Heart left ventricle (tissue), 13 donors: Measurements from ENCODE around the gene WNK3.

Source experiments
- CTCF ChIP-seq, 12 donors: fragments of 200-600 bp; sonication (generic) in 4 of 12; IDR thresholded peaks; one replicate each; pipeline versions ENCODE4 v1.5.0 to v1.8.0; 2018 to 2022; ENCODE audit warnings: antibody characterized with exemption in 12 of 12, mild to moderate bottlenecking in 5 of 12
- POLR2A ChIP-seq, 2 donors: fragments of 450-650 bp; IDR thresholded peaks; one replicate each; pipeline ENCODE4 v1.6.1; 2017; ENCODE audit warnings: antibody characterized with exemption in 2 of 2, mild to moderate bottlenecking in 2 of 2, moderate library complexity in 2 of 2
- donor health status: ischemic (EF 13 %, LVEDD 7.1; RV severe dilation, severe dysfunction).
- donor health status: DM: no; HTN: yes; CAD: no.
- donor health status: DM: no; HTN: no; CAD: no.
- donor health status: ischemic (EF 25% LVEDD 6.9; RV normal size, moderate dysfunction).
- donor health status: ischemic (EF 25% LVEDD 5.7; RV mildly dilated, moderate dysfunction).
- donor health status: ischemic (EF 35%, LVEDD 5.7; RV mildly dilated, moderate dysfunction).
- donor health status: nonischemic (EF 11% LVEDD 7.7; RV severe dilation, severe dysfunction).
- donor health status: DM: yes; HTN: yes; CAD: no.
- donor health status: PGD.
- donor health status: ischemic (EF 29% LVEDD 5.4; RV normal size, mild dysfunction).
- donor health status: nonischemic (EF 23%, LVEDD 6.1; RV moderate dilation, normal function).

DNA sequence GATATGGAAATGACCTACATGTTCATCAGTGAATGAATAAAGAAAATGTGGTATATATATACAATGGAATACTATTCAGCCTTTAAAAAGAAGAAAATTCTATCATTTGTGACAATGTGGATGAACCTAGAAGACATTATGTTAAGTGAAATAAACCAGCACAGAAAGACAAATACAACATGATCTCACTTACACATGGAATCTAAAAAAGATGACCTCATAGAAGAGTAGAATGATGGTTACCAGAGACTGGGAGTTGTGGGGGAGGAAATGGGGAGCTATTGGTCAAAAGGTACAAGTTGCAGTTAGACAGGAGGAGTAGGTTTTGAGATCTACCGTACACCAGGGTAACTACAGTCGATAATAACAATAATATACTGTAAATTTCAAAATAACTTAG lies 51.5 kb downstream of the WNK3 start:
- no peak for TF ChIP-seq CTCF (IDR thresholded peaks at IDR 0.05)
- TF ChIP-seq POLR2A (IDR thresholded peaks at IDR 0.05) = no peak
